Measurements from ENCODE around the gene HMHB1.

Gene HMHB1

GRCh38 chr5:143865426-143866025 lies 53.6 kb downstream of the HMHB1 start:
- FAIRE-seq (no peak), DNase-seq (ENCODE audit: low spot score) (no peak)

Measured in RCC 7860 (cell line).